ENCODE data around the gene DIPK2A.

GRCh38 chr3:143991713-143992112 is 20.1 kb downstream of the DIPK2A start:
- TF ChIP-seq, protein P1, sequence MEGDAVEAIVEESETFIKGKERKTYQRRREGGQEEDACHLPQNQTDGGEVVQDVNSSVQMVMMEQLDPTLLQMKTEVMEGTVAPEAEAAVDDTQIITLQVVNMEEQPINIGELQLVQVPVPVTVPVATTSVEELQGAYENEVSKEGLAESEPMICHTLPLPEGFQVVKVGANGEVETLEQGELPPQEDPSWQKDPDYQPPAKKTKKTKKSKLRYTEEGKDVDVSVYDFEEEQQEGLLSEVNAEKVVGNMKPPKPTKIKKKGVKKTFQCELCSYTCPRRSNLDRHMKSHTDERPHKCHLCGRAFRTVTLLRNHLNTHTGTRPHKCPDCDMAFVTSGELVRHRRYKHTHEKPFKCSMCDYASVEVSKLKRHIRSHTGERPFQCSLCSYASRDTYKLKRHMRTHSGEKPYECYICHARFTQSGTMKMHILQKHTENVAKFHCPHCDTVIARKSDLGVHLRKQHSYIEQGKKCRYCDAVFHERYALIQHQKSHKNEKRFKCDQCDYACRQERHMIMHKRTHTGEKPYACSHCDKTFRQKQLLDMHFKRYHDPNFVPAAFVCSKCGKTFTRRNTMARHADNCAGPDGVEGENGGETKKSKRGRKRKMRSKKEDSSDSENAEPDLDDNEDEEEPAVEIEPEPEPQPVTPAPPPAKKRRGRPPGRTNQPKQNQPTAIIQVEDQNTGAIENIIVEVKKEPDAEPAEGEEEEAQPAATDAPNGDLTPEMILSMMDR (IDR thresholded peaks at IDR 0.05), result no peak
- no peak for TF ChIP-seq POLR2AphosphoS5 (IDR thresholded peaks at IDR 0.05)
- TF ChIP-seq POLR2A (IDR thresholded peaks at IDR 0.05), result no peak
- TF ChIP-seq EP300 (IDR thresholded peaks at IDR 0.05), result no peak

Data from stomach (tissue), 4 donors.